ENCODE data around the gene SHB. TPM values are rescaled to one million over a fixed set of nuclear protein-coding genes. Genes with fewer than 3 reads are reported as not detected.

Gene SHB
- total RNA-seq, 2 experiments from 2014 or later: 1.1 to 1.2 TPM

DNA sequence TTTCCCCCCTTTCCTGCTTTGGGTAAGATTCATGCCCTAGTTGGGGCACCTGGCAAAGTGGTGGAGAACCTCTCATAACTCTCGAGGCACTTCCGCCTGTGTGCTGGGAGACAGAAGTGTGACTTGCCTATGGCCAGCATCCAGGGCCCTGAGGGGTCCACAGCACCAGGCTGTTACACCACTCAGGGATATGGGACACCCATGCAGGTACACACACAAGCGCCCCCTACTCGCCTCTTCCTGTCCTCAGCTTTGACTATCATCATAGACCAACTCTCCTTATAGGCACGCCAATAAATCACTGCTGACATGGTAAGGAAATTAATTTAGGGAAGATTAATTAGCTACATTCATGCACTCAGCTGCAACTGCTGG is 45.4 kb downstream of the SHB start:
- DNase-seq (no peak), ATAC-seq (ENCODE audit: poor library complexity) (no peak)
- no peaks in the 10 kb centered on the region for H3K27me3 ChIP-seq (ENCODE audit: control insufficient read depth in 1 of 2, insufficient read depth in 2 of 2, low read length in 2 of 2)
- H3K27ac ChIP-seq (ENCODE audit: low read depth in 1 of 2, low read length in 2 of 2): no peak overlapping the region
- no peak for TF ChIP-seq CTCF (IDR thresholded peaks at IDR 0.05)
- intact Hi-C loops (cut with DNase I, micrococcal nuclease): no loop called here
- no peak overlapping the region for H3K4me3 Mint-ChIP-seq
- H3K4me1 ChIP-seq (ENCODE audit: insufficient read depth, low read length): no peaks in the 10 kb centered on the region
- CTCF ChIA-PET: no interaction called here
- H3K9me3 Mint-ChIP-seq: no peaks in the 10 kb centered on the region
- no peaks in the 10 kb centered on the region for H3K36me3 Mint-ChIP-seq (ENCODE audit: low read depth)
- H3K36me3 ChIP-seq (ENCODE audit: insufficient read depth, low read length): no peaks in the 10 kb centered on the region
- no peaks in the 10 kb centered on the region for H3K9me3 ChIP-seq (ENCODE audit: control insufficient read depth in 1 of 2, insufficient read depth in 1 of 2, low read length in 2 of 2)
- H3K27ac Mint-ChIP-seq: no peak overlapping the region
- POLR2A ChIA-PET: no interaction called here
- no peaks in the 10 kb centered on the region for H3K4me1 Mint-ChIP-seq (ENCODE audit: low read depth)
- H3K27me3 Mint-ChIP-seq: no peaks in the 10 kb centered on the region
- H3K4me3 ChIP-seq (ENCODE audit: low read length): no peak overlapping the region

DNA sequence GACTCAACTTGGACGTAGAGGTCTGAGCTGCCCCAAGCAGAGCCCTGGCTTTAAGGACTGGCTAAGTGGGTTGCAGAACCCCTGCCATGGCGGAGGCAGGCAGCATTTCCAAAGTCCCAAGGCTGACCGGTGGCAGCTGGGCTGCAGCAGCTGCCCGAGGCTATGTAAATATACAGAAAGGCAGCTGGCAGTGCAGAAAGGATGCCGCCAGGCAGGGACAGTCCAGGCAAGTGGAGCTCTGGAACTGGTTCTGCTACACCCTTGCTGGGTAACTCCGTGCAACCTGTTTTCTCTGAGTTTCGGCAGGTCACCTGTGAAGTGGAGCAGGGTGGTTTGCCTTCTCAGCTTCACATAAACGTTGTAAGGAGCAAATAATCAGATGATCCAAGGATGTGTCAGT is 46.0 kb downstream of the SHB start:
- Histone ChIP-seq H3K27me3 (ENCODE audit: control insufficient read depth in 1 of 2, insufficient read depth in 2 of 2, low read length in 2 of 2) (no peaks in the 10 kb centered on the region), H3K4me3 (ENCODE audit: low read length) (no peak overlapping the region), H3K36me3 (ENCODE audit: insufficient read depth, low read length) (no peaks in the 10 kb centered on the region), H3K27ac (ENCODE audit: low read depth in 1 of 2, low read length in 2 of 2) (no peak overlapping the region), H3K4me1 (ENCODE audit: insufficient read depth, low read length) (no peaks in the 10 kb centered on the region), H3K9me3 (ENCODE audit: control insufficient read depth in 1 of 2, insufficient read depth in 1 of 2, low read length in 2 of 2) (no peaks in the 10 kb centered on the region)
- ChIA-PET POLR2A (no interaction called here), CTCF (no interaction called here)
- Mint-ChIP-seq H3K27me3 (no peaks in the 10 kb centered on the region), H3K9me3 (no peaks in the 10 kb centered on the region), H3K4me1 (ENCODE audit: low read depth) (no peaks in the 10 kb centered on the region), H3K36me3 (ENCODE audit: low read depth) (no peaks in the 10 kb centered on the region), H3K27ac (no peak overlapping the region), H3K4me3 (no peak overlapping the region)
- TF ChIP-seq CTCF (IDR thresholded peaks at IDR 0.05): no peak
- intact Hi-C loops (cut with DNase I, micrococcal nuclease): no loop called here
- DNase-seq: no peak
- ATAC-seq (ENCODE audit: poor library complexity): no peak

DNA sequence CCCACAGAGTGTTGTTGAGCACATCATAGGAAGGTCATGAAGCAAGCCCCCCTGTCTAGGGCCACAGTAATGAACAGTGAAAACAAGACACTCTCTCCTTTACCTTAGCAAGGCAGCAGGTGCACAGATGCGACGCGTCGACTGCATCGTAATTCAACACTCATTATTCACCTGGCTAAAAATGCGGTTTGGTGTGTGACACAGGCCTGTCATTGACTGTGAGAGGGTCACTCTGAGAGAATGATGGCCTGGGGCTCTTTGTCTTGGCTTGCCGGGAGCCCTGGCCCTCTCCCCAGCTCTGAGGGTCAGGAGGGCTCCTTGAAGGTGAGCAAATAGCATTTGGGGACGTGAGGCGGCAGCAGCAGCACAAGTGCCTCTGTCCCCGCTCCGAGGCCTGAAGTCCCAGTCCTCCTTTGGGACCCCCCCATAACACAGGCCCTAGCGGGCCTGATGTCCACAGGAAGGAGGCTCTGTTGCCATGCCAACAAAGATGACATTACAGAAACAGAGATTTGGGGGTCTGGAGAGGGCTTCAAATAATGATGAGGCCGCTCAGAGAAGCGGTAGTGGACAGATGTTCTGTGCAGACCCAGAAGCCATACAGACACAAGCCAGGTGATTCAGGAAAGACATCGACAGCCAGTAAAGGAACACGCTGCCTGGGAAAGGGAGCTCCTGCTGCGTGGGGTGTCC is 46.7 kb downstream of the SHB start:
- H3K9me3 ChIP-seq (ENCODE audit: control insufficient read depth in 1 of 2, insufficient read depth in 1 of 2, low read length in 2 of 2): no peaks in the 10 kb centered on the region
- no peak for TF ChIP-seq CTCF (IDR thresholded peaks at IDR 0.05)
- ChIA-PET POLR2A (no interaction called here), CTCF (no interaction called here)
- Mint-ChIP-seq H3K4me1 (ENCODE audit: low read depth) (no peaks in the 10 kb centered on the region), H3K36me3 (ENCODE audit: low read depth) (no peaks in the 10 kb centered on the region), H3K4me3 (no peak overlapping the region), H3K27me3 (no peaks in the 10 kb centered on the region), H3K27ac (no peak overlapping the region), H3K9me3 (no peaks in the 10 kb centered on the region)
- H3K4me1 ChIP-seq (ENCODE audit: insufficient read depth, low read length): no peaks in the 10 kb centered on the region
- intact Hi-C loops (cut with DNase I, micrococcal nuclease): no loop called here
- no peak overlapping the region for H3K4me3 ChIP-seq (ENCODE audit: low read length)
- no peak for DNase-seq
- H3K36me3 ChIP-seq (ENCODE audit: insufficient read depth, low read length): no peaks in the 10 kb centered on the region
- no peaks in the 10 kb centered on the region for H3K27me3 ChIP-seq (ENCODE audit: control insufficient read depth in 1 of 2, insufficient read depth in 2 of 2, low read length in 2 of 2)
- no peak for ATAC-seq (ENCODE audit: poor library complexity)
- H3K27ac ChIP-seq (ENCODE audit: low read depth in 1 of 2, low read length in 2 of 2): no peak overlapping the region
